ENCODE data around the gene DNAAF9. TPM values are rescaled to one million over a fixed set of nuclear protein-coding genes. Genes with fewer than 3 reads are reported as not detected.

DNAAF9 gene
- total RNA-seq, 3 donors from 2014 or later: 1.9 to 25.4 (median 3.9) TPM

DNA sequence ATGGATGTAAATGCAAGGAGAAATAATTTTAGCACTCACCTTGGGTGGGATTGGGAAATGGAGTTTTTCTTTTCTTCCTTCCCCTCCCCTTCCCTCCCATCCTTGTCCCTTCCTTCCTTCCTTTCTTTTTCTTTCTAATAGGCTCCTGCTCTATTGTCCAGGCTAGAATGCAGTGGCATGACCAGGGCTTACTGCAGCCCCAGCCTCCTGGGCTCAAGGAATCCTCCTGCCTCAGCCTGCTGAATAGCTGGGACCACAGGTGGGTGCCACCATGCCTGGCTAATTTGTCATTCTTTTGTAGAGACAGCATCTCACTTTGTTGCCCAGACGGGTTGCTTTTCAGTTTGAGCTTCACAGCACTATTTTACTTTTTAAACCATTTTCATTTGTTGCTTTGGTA lies 41.9 kb upstream of the DNAAF9 start:
- TF ChIP-seq, protein P1, sequence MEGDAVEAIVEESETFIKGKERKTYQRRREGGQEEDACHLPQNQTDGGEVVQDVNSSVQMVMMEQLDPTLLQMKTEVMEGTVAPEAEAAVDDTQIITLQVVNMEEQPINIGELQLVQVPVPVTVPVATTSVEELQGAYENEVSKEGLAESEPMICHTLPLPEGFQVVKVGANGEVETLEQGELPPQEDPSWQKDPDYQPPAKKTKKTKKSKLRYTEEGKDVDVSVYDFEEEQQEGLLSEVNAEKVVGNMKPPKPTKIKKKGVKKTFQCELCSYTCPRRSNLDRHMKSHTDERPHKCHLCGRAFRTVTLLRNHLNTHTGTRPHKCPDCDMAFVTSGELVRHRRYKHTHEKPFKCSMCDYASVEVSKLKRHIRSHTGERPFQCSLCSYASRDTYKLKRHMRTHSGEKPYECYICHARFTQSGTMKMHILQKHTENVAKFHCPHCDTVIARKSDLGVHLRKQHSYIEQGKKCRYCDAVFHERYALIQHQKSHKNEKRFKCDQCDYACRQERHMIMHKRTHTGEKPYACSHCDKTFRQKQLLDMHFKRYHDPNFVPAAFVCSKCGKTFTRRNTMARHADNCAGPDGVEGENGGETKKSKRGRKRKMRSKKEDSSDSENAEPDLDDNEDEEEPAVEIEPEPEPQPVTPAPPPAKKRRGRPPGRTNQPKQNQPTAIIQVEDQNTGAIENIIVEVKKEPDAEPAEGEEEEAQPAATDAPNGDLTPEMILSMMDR (IDR thresholded peaks at IDR 0.05): no peak
- no peaks in the 10 kb centered on the region for H3K9me3 ChIP-seq
- ATAC-seq (no peak), DNase-seq (no peak)
- no peaks in the 10 kb centered on the region for H3K36me3 ChIP-seq (ENCODE audit: low read depth)
- no peaks in the 10 kb centered on the region for H3K4me1 ChIP-seq (ENCODE audit: low read depth)
- H3K4me3 ChIP-seq: no peak overlapping the region
- intact Hi-C loops (cut with DNase I, micrococcal nuclease): no loop called here

- intact Hi-C loops (cut with DNase I, micrococcal nuclease): no loop called here
- no peak for ATAC-seq
These were observed 39.9 kb upstream of the DNAAF9 start for GRCh38 chr20:3447321-3447720.

GRCh38 chr20:3446779-3447178 lies 39.3 kb upstream of the DNAAF9 start:
- ATAC-seq (no peak), DNase-seq (no peak)
- Histone ChIP-seq H3K4me3 (no peak overlapping the region), H3K36me3 (ENCODE audit: low read depth) (no peaks in the 10 kb centered on the region), H3K9me3 (no peaks in the 10 kb centered on the region), H3K4me1 (ENCODE audit: low read depth) (no peaks in the 10 kb centered on the region)
- intact Hi-C loops (cut with DNase I, micrococcal nuclease): no loop called here
- TF ChIP-seq, protein P1 (IDR thresholded peaks at IDR 0.05): no peak

More at GRCh38 chr20:3447321-3447720, 39.9 kb upstream of the DNAAF9 start:
- Histone ChIP-seq H3K9me3 (no peaks in the 10 kb centered on the region), H3K4me3 (no peak overlapping the region), H3K36me3 (ENCODE audit: low read depth) (no peaks in the 10 kb centered on the region), H3K4me1 (ENCODE audit: low read depth) (no peaks in the 10 kb centered on the region)
- TF ChIP-seq, protein P1 (IDR thresholded peaks at IDR 0.05): no peak
- no peak for DNase-seq

DNA sequence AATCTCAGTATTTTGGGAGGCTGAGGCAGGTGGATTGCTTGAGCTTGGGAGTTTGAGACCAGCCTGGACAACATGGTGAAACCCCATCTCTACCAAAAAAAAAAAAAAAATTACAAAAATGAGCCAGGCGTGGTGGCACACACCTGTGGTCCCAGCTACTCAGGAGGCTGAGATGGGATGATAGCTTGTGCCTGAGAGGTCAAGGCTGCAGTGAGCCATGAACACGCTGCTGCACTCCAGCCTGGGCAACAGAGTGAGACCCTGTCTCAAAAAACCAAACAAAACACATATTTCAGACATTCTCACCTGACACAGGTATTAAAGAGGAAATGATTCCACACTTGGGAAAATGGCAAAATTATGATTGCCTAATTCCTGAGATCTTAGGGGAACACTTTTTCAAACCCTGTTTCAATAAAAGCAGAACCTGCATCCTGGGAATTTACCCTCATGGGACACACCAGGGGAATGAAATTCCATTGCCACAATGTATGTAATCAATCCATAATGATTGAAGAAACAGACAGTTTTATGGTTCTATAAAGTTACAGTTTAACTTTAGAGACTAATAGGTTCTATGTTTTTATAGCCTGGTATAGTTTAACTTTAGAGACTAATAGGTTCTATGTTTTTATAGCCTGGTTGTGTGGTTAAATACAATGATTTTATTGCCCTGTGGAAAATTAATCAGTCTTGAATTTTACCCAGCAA lies 29.6 kb upstream of the DNAAF9 start:
- TF ChIP-seq, protein P1 (IDR thresholded peaks at IDR 0.05): no peak
- intact Hi-C loops (cut with DNase I, micrococcal nuclease): no loop called here
- peak in 1 of 3 donors; percentile 5 for DNase-seq
- Histone ChIP-seq H3K4me1 (ENCODE audit: low read depth) (no peaks in the 10 kb centered on the region), H3K9me3 (no peaks in the 10 kb centered on the region), H3K36me3 (ENCODE audit: low read depth) (no peaks in the 10 kb centered on the region), H3K4me3 (no peak overlapping the region)
- ATAC-seq: peak; percentile 93

DNA sequence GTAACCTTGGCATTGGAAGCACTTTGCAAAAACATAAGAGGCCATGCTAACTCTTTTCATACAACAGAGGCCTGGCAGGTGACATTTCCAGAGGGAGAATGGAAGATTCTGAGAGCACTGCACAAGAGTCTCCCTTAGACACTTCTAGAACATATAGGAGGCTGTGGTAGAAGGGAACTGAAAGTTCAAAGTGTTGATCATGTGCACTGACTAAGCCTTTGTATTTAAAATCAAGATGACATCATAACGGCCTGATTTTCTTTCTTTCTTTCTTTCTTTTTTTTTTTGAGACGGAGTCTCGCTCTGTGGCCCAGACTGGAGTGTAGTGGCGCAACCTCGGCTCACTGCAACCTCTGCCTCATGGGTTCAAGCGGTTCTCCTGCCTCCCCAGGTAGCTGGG lies 26.8 kb upstream of the DNAAF9 start:
- H3K4me3 ChIP-seq: no peak overlapping the region
- no peak for DNase-seq
- ATAC-seq: no peak
- intact Hi-C loops (cut with DNase I, micrococcal nuclease): no loop called here
- TF ChIP-seq, protein P1 (IDR thresholded peaks at IDR 0.05): no peak
- no peaks in the 10 kb centered on the region for H3K4me1 ChIP-seq (ENCODE audit: low read depth)
- no peaks in the 10 kb centered on the region for H3K9me3 ChIP-seq
- no peaks in the 10 kb centered on the region for H3K36me3 ChIP-seq (ENCODE audit: low read depth)
